WTC11 (cell line): ENCODE results near the gene ITFG1. TPM values are rescaled to one million over a fixed set of nuclear protein-coding genes. Genes with fewer than 3 reads are reported as not detected.
"Not testable (repeated sequence)": the region's sequence is repeated elsewhere in the genome, so short reads cannot be mapped to it uniquely, and the experiment has no call there.

Source experiments
- ATAC-seq: fragments of 200-7000 bp; cut with Tn5 transposase; 2 replicates; pipeline ENCODE4 v1.10.0; 2021; ENCODE audit warnings: mild to moderate bottlenecking, moderate library complexity
- CTCF ChIA-PET: fragments of 300-600 bp; sonication (Branson Sonifier 250); formaldehyde crosslinking; loops from one replicate; lab custom pipeline; 2021; ENCODE audit warnings: antibody characterized with exemption; lab: Charles Lee
- POLR2A ChIA-PET: fragments of 350-600 bp; sonication (Branson Sonifier 250); formaldehyde crosslinking; loops from one replicate; lab custom pipeline; 2021; ENCODE audit warnings: antibody characterized with exemption; lab: Charles Lee
- DNase-seq: peaks from one replicate; pipeline ENCODE4 v3.0.0; 2021; ENCODE audit warnings: low spot score
- H3K27ac Mint-ChIP-seq: 2 replicates; pipeline ENCODE4 v1.8.0; 2021; ENCODE audit warnings: mixed read lengths
- H3K27me3 Mint-ChIP-seq: 2 replicates; pipeline ENCODE4 v1.8.0; 2021; ENCODE audit warnings: low read depth, mild to moderate bottlenecking, moderate library complexity, mixed read lengths
- H3K36me3 Mint-ChIP-seq: 2 replicates; pipeline ENCODE4 v1.8.0; 2021; ENCODE audit warnings: mixed read lengths
- H3K4me1 Mint-ChIP-seq: 2 replicates; pipeline ENCODE4 v1.8.0; 2022; ENCODE audit warnings: mixed read lengths
- H3K4me3 Mint-ChIP-seq: 2 replicates; pipeline ENCODE4 v1.8.0; 2021; ENCODE audit warnings: mild to moderate bottlenecking, moderate library complexity, mixed read lengths
- H3K9me3 Mint-ChIP-seq: 2 replicates; pipeline ENCODE4 v1.8.0; 2021; ENCODE audit warnings: mixed read lengths
- AR ChIP-seq: fragments of 250-450 bp; sonication (Bioruptor Pico); IDR thresholded peaks from 2 replicates; pipeline ENCODE4 v1.9.0; 2021; ENCODE audit warnings: mild to moderate bottlenecking
- CDX4 ChIP-seq: fragments of 250-450 bp; sonication (Bioruptor Pico); IDR thresholded peaks from 2 replicates; pipeline ENCODE4 v1.9.0; 2021; ENCODE audit warnings: moderate library complexity, mild to moderate bottlenecking, inconsistent platforms, borderline replicate concordance
- E2F5 ChIP-seq: sonication (generic); formaldehyde crosslinking; IDR thresholded peaks from 2 replicates; pipeline ENCODE4 v1.8.1; 2022; ENCODE audit warnings: mild to moderate bottlenecking, moderate library complexity, missing genetic modification reagents
- EMX1 ChIP-seq: fragments of 250-450 bp; sonication (Bioruptor Pico); IDR thresholded peaks from 2 replicates; pipeline ENCODE4 v1.8.0; 2021; ENCODE audit warnings: mild to moderate bottlenecking
- NFYB ChIP-seq: sonication (generic); formaldehyde crosslinking; conservative IDR thresholded peaks from 2 replicates; pipeline ENCODE4 v1.8.0; 2022; ENCODE audit warnings: low read depth, missing genetic modification reagents
- NR2C2 ChIP-seq: sonication (generic); formaldehyde crosslinking; IDR thresholded peaks from 2 replicates; pipeline ENCODE4 v1.8.0; 2022; ENCODE audit warnings: mild to moderate bottlenecking, missing genetic modification reagents
- OVOL2 ChIP-seq: fragments of 250-450 bp; sonication (Bioruptor Pico); IDR thresholded peaks from 2 replicates; pipeline ENCODE4 v1.9.0; 2021; ENCODE audit warnings: mild to moderate bottlenecking, borderline replicate concordance
- PRDM15 ChIP-seq: sonication (generic); formaldehyde crosslinking; IDR thresholded peaks from 2 replicates; pipeline ENCODE4 v1.8.0; 2022; ENCODE audit warnings: missing genetic modification reagents
- PRRX2 ChIP-seq: fragments of 250-450 bp; sonication (Bioruptor Pico); IDR thresholded peaks from 2 replicates; pipeline ENCODE4 v1.8.0; 2021; ENCODE audit warnings: mild to moderate bottlenecking
- RORB ChIP-seq: fragments of 250-450 bp; sonication (Bioruptor Pico); IDR thresholded peaks from 2 replicates; pipeline ENCODE4 v1.9.0; 2021; ENCODE audit warnings: mild to moderate bottlenecking
- SMAD3 ChIP-seq: sonication (generic); formaldehyde crosslinking; IDR thresholded peaks from 2 replicates; pipeline ENCODE4 v1.8.0; 2022; ENCODE audit warnings: missing genetic modification reagents, mild to moderate bottlenecking, borderline replicate concordance
- USF1 ChIP-seq: sonication (generic); formaldehyde crosslinking; IDR thresholded peaks from 2 replicates; pipeline ENCODE4 v1.8.0; 2022; ENCODE audit warnings: mild to moderate bottlenecking, missing genetic modification reagents
- ZMAT4 ChIP-seq: fragments of 250-450 bp; sonication (Bioruptor Pico); IDR thresholded peaks from 2 replicates; pipeline ENCODE4 v1.9.0; 2021; ENCODE audit warnings: mild to moderate bottlenecking
- ZNF219 ChIP-seq: sonication (generic); formaldehyde crosslinking; IDR thresholded peaks from 2 replicates; pipeline ENCODE4 v1.8.0; 2023; ENCODE audit warnings: missing genetic modification reagents, mild to moderate bottlenecking, borderline replicate concordance
- ZNF263 ChIP-seq: sonication (generic); formaldehyde crosslinking; IDR thresholded peaks from 2 replicates; pipeline ENCODE4 v1.8.1; 2022; ENCODE audit warnings: low read depth, mild to moderate bottlenecking, moderate library complexity, missing genetic modification reagents
- ZNF396 ChIP-seq: fragments of 250-450 bp; sonication (Bioruptor Pico); IDR thresholded peaks from 2 replicates; pipeline ENCODE4 v1.8.0; 2021; ENCODE audit warnings: mild to moderate bottlenecking, moderate library complexity, borderline replicate concordance
- ZNF423 ChIP-seq: fragments of 250-450 bp; sonication (Bioruptor Pico); IDR thresholded peaks from 2 replicates; pipeline ENCODE4 v2.1.2; 2022; ENCODE audit warnings: mild to moderate bottlenecking, moderate library complexity
- ZNF425 ChIP-seq: fragments of 250-450 bp; sonication (Bioruptor Pico); conservative IDR thresholded peaks from 2 replicates; pipeline ENCODE4 v1.9.0; 2021; ENCODE audit warnings: mild to moderate bottlenecking
- total RNA-seq: library from RNA; stranded (reverse); gene quantifications from 3 replicates; pipeline ENCODE4 v1.2.3, GENCODE V29; 2021

The ITFG1 gene
- total RNA-seq, 1 experiment from 2014 or later = 21.1 TPM

GRCh38 chr16:47211218-47211617 lies 249.6 kb downstream of the ITFG1 start:
- POLR2A ChIA-PET = no interaction called here
- ATAC-seq = no peak
- CTCF ChIA-PET = no interaction called here

GRCh38 chr16:47204736-47205504 lies 255.9 kb downstream of the ITFG1 start:
- ATAC-seq (no peak), DNase-seq (no peak)
- Mint-ChIP-seq H3K9me3 (peaks cover 4% of the 10 kb centered on the region), H3K27me3 (no peaks in the 10 kb centered on the region), H3K27ac (no peak overlapping the region), H3K4me3 (no peak overlapping the region), H3K4me1 (no peaks in the 10 kb centered on the region), H3K36me3 (peaks cover 3% of the 10 kb centered on the region)
- no peak for TF ChIP-seq NR2C2 (CRISPR knock-in tag)
- TF ChIP-seq USF1 = no peak
- no peak for TF ChIP-seq NFYB
- TF ChIP-seq ZNF396 (CRISPR knock-in tag) = no peak
- no peak for TF ChIP-seq PRDM15 (CRISPR knock-in tag)
- no peak for TF ChIP-seq AR (CRISPR knock-in tag)
- TF ChIP-seq E2F5 (CRISPR knock-in tag) = no peak
- no peak for TF ChIP-seq ZNF219 (CRISPR knock-in tag)
- TF ChIP-seq RORB (CRISPR knock-in tag) = no peak
- TF ChIP-seq CDX4 (CRISPR knock-in tag) = no peak
- no peak for TF ChIP-seq ZMAT4 (CRISPR knock-in tag)
- TF ChIP-seq ZNF423 (CRISPR knock-in tag) = no peak
- TF ChIP-seq OVOL2 (CRISPR knock-in tag) = no peak
- no peak for TF ChIP-seq PRRX2 (CRISPR knock-in tag)
- TF ChIP-seq ZNF263 = no peak
- TF ChIP-seq EMX1 = no peak
- TF ChIP-seq SMAD3 (CRISPR knock-in tag) = no peak
- POLR2A ChIA-PET = no interaction called here
- CTCF ChIA-PET = interaction anchor here (0.6 to 1.4 kb wide), 3 partner anchors 63 to 960 kb away, joined by 4 to 6 read pairs (median 5); no protein-coding TSS in a partner anchor

More at GRCh38 chr16:47211218-47211617, 249.6 kb downstream of the ITFG1 start:
- Mint-ChIP-seq H3K36me3 (no peaks in the 10 kb centered on the region), H3K27me3 (no peaks in the 10 kb centered on the region), H3K4me3 (no peak overlapping the region), H3K9me3 (no peaks in the 10 kb centered on the region), H3K4me1 (no peaks in the 10 kb centered on the region), H3K27ac (no peak overlapping the region)
- DNase-seq = no peak
- no peak for TF ChIP-seq ZNF425

- H3K27me3 Mint-ChIP-seq, H3K27ac Mint-ChIP-seq, H3K4me3 Mint-ChIP-seq, DNase-seq, POLR2A ChIA-PET, ATAC-seq, H3K36me3 Mint-ChIP-seq, H3K9me3 Mint-ChIP-seq, H3K4me1 Mint-ChIP-seq: not testable (repeated sequence)
- CTCF ChIA-PET = interaction anchor here (1.4 kb wide), 1 partner anchor 62 kb away, joined by 6 read pairs; no protein-coding TSS in a partner anchor
Measured at GRCh38 chr16:47203433-47203832, 257.4 kb downstream of the ITFG1 start.
